OCI-LY1 (cell line): ENCODE measurements around the gene KIAA1755.

ENCODE experiments used
- CTCF ChIP-seq: fragments of 200-600 bp; sonication (generic), shearing (Covaris generic); IDR thresholded peaks from 2 replicates; pipeline ENCODE4 v1.5.1; 2017; ENCODE audit warnings: mild to moderate bottlenecking, antibody characterized with exemption, low read length, moderate library complexity, mixed read lengths
- EZH2 ChIP-seq: fragments of 200-600 bp; sonication (generic), shearing (Covaris generic); IDR thresholded peaks from 2 replicates; pipeline ENCODE4 v1.8.0; 2017; ENCODE audit warnings: borderline replicate concordance, mixed run types, mild to moderate bottlenecking, antibody characterized with exemption, low read length, moderate library complexity, mixed read lengths

- no peak for TF ChIP-seq CTCF
- TF ChIP-seq EZH2 = no peak
These were observed 10.5 kb upstream of the KIAA1755 start for GRCh38 chr20:38270869-38271605.
